ENCODE measurements around the gene TMEM208. TPM values are rescaled to one million over a fixed set of nuclear protein-coding genes. Genes with fewer than 3 reads are reported as not detected.
A peak's percentile ranks its signal among the peaks of the same experiment; 100 is the strongest.

Gene TMEM208
- total RNA-seq, 6 experiments from 2014 or later: 32.6 to 58.7 (median 40.5) TPM

DNA sequence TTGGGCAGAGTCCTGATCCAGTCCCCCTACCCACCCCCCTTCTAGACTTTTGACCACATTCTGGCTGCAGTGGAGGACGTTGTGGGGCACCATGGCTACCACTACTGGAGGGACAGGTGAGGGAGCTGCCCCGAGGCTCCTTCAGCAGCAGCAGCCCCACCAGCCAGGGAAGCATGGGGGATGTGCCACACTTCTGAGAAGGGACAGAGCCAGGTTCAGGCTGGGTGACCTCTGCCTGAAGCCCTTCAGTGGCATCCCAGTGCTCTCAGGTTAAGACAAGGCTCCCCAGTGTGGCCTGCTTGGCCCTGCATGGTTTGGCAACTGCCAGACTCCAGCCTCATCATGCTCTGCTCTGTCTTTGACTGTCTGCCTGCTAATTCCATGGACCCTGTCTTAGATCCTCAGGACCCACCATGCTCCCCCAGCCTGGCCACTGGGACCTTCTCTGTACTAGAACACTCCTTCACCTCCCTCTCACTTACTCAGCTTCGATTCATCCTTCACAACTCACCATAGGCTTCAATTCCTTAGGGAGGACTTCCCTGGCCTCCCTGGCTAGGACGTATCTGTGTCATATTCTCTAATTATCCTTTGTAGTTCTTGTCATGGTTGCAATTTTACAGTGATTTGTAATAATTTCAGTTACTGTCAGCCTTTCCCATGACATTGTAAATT, 30.7 kb downstream of the TMEM208 start:
- ATAC-seq (no peak), DNase-seq (peak in 2 of 3 donors; percentile 3 to 22)
- Histone ChIP-seq H3K36me3 (no peaks in the 10 kb centered on the region), H3K4me3 (no peak overlapping the region), H3K27ac (no peak overlapping the region), H3K4me1 (no peaks in the 10 kb centered on the region), H3K9me3 (no peaks in the 10 kb centered on the region), H3K27me3 (no peaks in the 10 kb centered on the region)
- 71% methylated on average over 2 of the region's 4 CpGs for WGBS (ENCODE audit: insufficient coverage, low coverage, low lambda C conversion rate, missing lambda C conversion rate)
- intact Hi-C loops (cut with DNase I): loop anchor here in 1 of 2 donors (10.0 kb wide), 1 partner anchor 137 kb away; the partner anchor contains the start of gene TPPP3
- no peak for TF ChIP-seq POLR2A (IDR thresholded peaks at IDR 0.05)
- TF ChIP-seq, protein P1, sequence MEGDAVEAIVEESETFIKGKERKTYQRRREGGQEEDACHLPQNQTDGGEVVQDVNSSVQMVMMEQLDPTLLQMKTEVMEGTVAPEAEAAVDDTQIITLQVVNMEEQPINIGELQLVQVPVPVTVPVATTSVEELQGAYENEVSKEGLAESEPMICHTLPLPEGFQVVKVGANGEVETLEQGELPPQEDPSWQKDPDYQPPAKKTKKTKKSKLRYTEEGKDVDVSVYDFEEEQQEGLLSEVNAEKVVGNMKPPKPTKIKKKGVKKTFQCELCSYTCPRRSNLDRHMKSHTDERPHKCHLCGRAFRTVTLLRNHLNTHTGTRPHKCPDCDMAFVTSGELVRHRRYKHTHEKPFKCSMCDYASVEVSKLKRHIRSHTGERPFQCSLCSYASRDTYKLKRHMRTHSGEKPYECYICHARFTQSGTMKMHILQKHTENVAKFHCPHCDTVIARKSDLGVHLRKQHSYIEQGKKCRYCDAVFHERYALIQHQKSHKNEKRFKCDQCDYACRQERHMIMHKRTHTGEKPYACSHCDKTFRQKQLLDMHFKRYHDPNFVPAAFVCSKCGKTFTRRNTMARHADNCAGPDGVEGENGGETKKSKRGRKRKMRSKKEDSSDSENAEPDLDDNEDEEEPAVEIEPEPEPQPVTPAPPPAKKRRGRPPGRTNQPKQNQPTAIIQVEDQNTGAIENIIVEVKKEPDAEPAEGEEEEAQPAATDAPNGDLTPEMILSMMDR (IDR thresholded peaks at IDR 0.05): no peak

DNA sequence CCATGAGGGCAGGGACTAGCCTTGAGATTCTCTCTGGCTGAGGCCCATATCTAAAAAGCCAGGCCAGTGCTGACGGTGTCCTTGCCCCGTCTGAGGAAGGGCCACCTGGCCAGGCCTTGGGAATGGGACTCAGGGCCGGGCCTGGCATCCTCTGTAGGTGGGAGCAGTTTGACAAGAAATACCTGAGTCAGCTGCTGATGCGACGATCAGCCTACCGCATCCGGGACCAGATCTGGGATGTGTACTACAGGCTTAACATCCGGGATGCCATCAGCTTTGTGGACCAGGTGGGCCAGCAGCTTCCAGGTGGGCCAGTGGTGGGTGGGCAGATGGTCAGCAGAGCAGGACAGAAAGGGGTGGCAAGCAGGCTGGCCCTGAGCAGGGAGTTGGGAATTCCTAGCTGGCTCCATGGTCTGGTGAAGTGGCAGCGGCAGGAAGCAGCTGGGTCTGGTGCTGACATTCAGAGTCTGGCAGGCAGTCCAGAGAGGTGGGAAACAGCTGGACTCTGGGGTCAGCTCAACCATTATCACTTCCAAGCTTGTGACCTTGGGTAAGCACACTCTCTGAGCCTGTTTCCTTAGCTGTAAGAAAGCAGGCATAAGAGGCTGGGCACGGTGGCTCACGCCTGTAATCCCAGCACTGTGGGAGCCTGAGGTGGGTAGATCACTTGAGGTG, 31.4 kb downstream of the TMEM208 start:
- H3K4me3 ChIP-seq: no peak overlapping the region
- H3K4me1 ChIP-seq: no peaks in the 10 kb centered on the region
- H3K27ac ChIP-seq: no peak overlapping the region
- TF ChIP-seq POLR2A (IDR thresholded peaks at IDR 0.05): no peak
- TF ChIP-seq, protein P1 (IDR thresholded peaks at IDR 0.05): no peak
- intact Hi-C loops (cut with DNase I): loop anchor here in 1 of 2 donors (10.0 kb wide), 1 partner anchor 137 kb away; the partner anchor contains the start of gene TPPP3
- DNase-seq: no peak
- H3K9me3 ChIP-seq: no peaks in the 10 kb centered on the region
- no peaks in the 10 kb centered on the region for H3K36me3 ChIP-seq
- 36% methylated on average over 4 of the region's 11 CpGs for WGBS (ENCODE audit: insufficient coverage, low coverage, low lambda C conversion rate, missing lambda C conversion rate)
- no peak for ATAC-seq
- no peaks in the 10 kb centered on the region for H3K27me3 ChIP-seq

DNA sequence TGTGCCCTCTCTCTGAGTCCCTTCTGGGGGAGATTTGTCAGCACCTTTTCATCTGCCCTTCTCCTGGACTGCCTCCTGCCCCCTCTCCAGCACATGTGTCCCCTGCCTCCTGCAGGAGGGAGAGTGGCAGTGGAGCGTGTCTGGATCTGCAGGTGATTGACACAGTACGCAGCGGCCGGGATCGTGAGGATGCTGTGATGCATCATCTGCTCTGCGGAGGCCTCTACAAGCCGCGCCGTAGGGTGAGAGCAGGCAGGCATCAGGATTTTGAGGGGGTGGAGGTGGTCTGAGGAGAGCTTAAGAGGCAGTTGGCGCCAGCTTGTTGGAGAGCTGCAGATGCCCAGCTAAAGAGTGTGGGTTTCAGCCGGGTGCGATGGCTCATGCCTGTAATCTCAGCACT, 32.8 kb downstream of the TMEM208 start:
- Histone ChIP-seq H3K4me1 (no peaks in the 10 kb centered on the region), H3K4me3 (no peak overlapping the region), H3K36me3 (no peaks in the 10 kb centered on the region), H3K27me3 (no peaks in the 10 kb centered on the region), H3K9me3 (no peaks in the 10 kb centered on the region), H3K27ac (no peak overlapping the region)
- intact Hi-C loops (cut with DNase I): loop anchor here in 1 of 2 donors (10.0 kb wide), 1 partner anchor 135 kb away; the partner anchor contains the start of gene TPPP3
- WGBS (ENCODE audit: insufficient coverage, low coverage, low lambda C conversion rate, missing lambda C conversion rate): 85% methylated on average over 9 of the region's 12 CpGs
- TF ChIP-seq, protein P1 (IDR thresholded peaks at IDR 0.05): no peak
- ATAC-seq (no peak), DNase-seq (no peak)

DNA sequence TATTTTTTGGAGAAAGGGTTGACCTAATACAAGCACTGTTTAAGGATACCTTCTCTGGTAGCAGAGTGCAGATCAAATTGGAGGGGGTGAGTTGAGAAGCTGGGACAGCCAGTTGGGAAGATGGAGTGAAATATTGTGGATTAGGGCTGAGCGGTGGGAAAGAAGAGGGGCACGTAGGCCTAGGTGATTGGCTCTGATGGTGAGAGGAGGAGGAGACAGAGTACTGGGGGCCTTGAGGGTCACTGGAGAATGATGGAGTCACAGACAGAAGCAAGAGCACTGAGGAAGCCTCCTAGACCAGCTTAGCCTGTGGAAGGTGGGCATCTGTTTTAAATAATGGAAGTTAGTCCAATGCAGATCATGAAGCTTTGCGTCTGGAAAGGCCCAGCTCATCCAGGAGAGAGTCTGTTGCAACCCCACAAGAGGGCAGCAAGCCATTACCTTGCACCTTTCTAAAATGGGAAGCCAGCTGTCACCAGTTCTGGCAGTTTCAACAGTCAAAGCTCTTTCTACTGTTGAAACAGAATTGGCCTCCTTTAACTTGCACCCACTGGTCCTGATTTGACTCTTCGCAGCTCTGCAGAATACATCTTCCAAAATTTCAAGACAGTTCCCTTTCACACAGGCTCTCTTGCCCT, 33.6 kb downstream of the TMEM208 start:
- Histone ChIP-seq H3K9me3 (no peaks in the 10 kb centered on the region), H3K27ac (no peak overlapping the region), H3K4me3 (no peak overlapping the region), H3K36me3 (no peaks in the 10 kb centered on the region), H3K27me3 (no peaks in the 10 kb centered on the region), H3K4me1 (no peaks in the 10 kb centered on the region)
- WGBS (ENCODE audit: insufficient coverage, low coverage, low lambda C conversion rate, missing lambda C conversion rate): 55% methylated on average over 4 of the region's 4 CpGs
- peak; percentile 66 to 92 (median 76) for ATAC-seq
- no peak for DNase-seq
- intact Hi-C loops (cut with DNase I): no loop called here
- TF ChIP-seq, protein P1 (IDR thresholded peaks at IDR 0.05): peak; percentile 38 to 59 (median 40)
- no peak for TF ChIP-seq POLR2A (IDR thresholded peaks at IDR 0.05)

Data from right lobe of liver (tissue), 6 donors.